Dendritic cell treated with granulocyte-macrophage colony-stimulating factor and Interleukin-4, amounts not matched to agents 40 ng/mL and 50 ng/mL, for 4 days (primary cell): ENCODE results near the gene MEG3.
"Not testable (repeated sequence)": the region's sequence is repeated elsewhere in the genome, so short reads cannot be mapped to it uniquely, and the experiment has no call there.

Experiments
- H3K27ac Mint-ChIP-seq: one replicate; pipeline ENCODE4 v1.8.0; 2022; ENCODE audit warnings: mild to moderate bottlenecking, mixed read lengths
- H3K27me3 Mint-ChIP-seq: one replicate; pipeline ENCODE4 v1.8.0; 2022; ENCODE audit warnings: mild to moderate bottlenecking, mixed read lengths
- H3K36me3 Mint-ChIP-seq: one replicate; pipeline ENCODE4 v1.8.0; 2022; ENCODE audit warnings: low read depth, mixed read lengths
- H3K4me1 Mint-ChIP-seq: one replicate; pipeline ENCODE4 v1.8.0; 2022; ENCODE audit warnings: low read depth, mixed read lengths
- H3K4me3 Mint-ChIP-seq: one replicate; pipeline ENCODE4 v1.8.0; 2022; ENCODE audit warnings: mild to moderate bottlenecking, moderate library complexity, mixed read lengths
- H3K9me3 Mint-ChIP-seq: one replicate; pipeline ENCODE4 v1.8.0; 2022; ENCODE audit warnings: mixed read lengths
- intact Hi-C: fragments of 100-400 bp; cut with micrococcal nuclease; formaldehyde crosslinking; loops from one replicate; pipeline ENCODE4 v1.15.0; 2022

MEG3 gene

GRCh38 chr14:100815478-100816285 lies 10.2 kb upstream of the MEG3 start:
- Mint-ChIP-seq H3K9me3 (peaks cover 13% of the 10 kb centered on the region), H3K4me1 (no peaks in the 10 kb centered on the region), H3K27ac (no peak overlapping the region), H3K4me3 (no peak overlapping the region), H3K36me3 (no peaks in the 10 kb centered on the region), H3K27me3 (peaks cover 8% of the 10 kb centered on the region)
- intact Hi-C loops: no loop called here

GRCh38 chr14:100816286-100816949 lies 9.5 kb upstream of the MEG3 start:
- Mint-ChIP-seq H3K27me3 (peaks cover 2% of the 10 kb centered on the region), H3K36me3 (no peaks in the 10 kb centered on the region), H3K4me1 (no peaks in the 10 kb centered on the region), H3K4me3 (no peak overlapping the region), H3K27ac (no peak overlapping the region), H3K9me3 (peaks cover 5% of the 10 kb centered on the region)
- intact Hi-C loops: no loop called here

GRCh38 chr14:100816950-100817901 lies 8.7 kb upstream of the MEG3 start:
- H3K36me3 Mint-ChIP-seq: no peaks in the 10 kb centered on the region
- no peaks in the 10 kb centered on the region for H3K9me3 Mint-ChIP-seq
- intact Hi-C loops: no loop called here
- H3K4me1 Mint-ChIP-seq: no peaks in the 10 kb centered on the region
- no peaks in the 10 kb centered on the region for H3K27me3 Mint-ChIP-seq
- no peak overlapping the region for H3K4me3 Mint-ChIP-seq
- H3K27ac Mint-ChIP-seq: no peak overlapping the region

GRCh38 chr14:100818221-100818699 lies 7.7 kb upstream of the MEG3 start:
- Mint-ChIP-seq H3K4me1 (no peaks in the 10 kb centered on the region), H3K27me3 (peaks cover 7% of the 10 kb centered on the region), H3K4me3 (no peak overlapping the region), H3K36me3 (no peaks in the 10 kb centered on the region), H3K9me3 (no peaks in the 10 kb centered on the region), H3K27ac (no peak overlapping the region)
- intact Hi-C loops: no loop called here

- H3K9me3 Mint-ChIP-seq, H3K4me1 Mint-ChIP-seq, H3K36me3 Mint-ChIP-seq, H3K27ac Mint-ChIP-seq, intact Hi-C loops, H3K4me3 Mint-ChIP-seq: not testable (repeated sequence)
- H3K27me3 Mint-ChIP-seq: peaks cover 12% of the 10 kb centered on the region
Measured at GRCh38 chr14:100818923-100819322, 7.0 kb upstream of the MEG3 start.

GRCh38 chr14:100819453-100819828 lies 6.5 kb upstream of the MEG3 start:
- no peaks in the 10 kb centered on the region for H3K36me3 Mint-ChIP-seq
- no peaks in the 10 kb centered on the region for H3K4me1 Mint-ChIP-seq
- no peak overlapping the region for H3K4me3 Mint-ChIP-seq
- no peak overlapping the region for H3K27ac Mint-ChIP-seq
- intact Hi-C loops: no loop called here
- H3K27me3 Mint-ChIP-seq: peaks cover 17% of the 10 kb centered on the region
- H3K9me3 Mint-ChIP-seq: no peaks in the 10 kb centered on the region

- Mint-ChIP-seq H3K36me3 (no peaks in the 10 kb centered on the region), H3K27ac (no peak overlapping the region), H3K4me3 (no peak overlapping the region), H3K9me3 (no peaks in the 10 kb centered on the region), H3K27me3 (peaks cover 22% of the 10 kb centered on the region), H3K4me1 (no peaks in the 10 kb centered on the region)
- intact Hi-C loops: no loop called here
Measured at GRCh38 chr14:100819829-100820475, 6.0 kb upstream of the MEG3 start.

GRCh38 chr14:100820957-100821356 lies 5.0 kb upstream of the MEG3 start:
- H3K36me3 Mint-ChIP-seq: no peaks in the 10 kb centered on the region
- H3K27ac Mint-ChIP-seq: no peak overlapping the region
- no peaks in the 10 kb centered on the region for H3K9me3 Mint-ChIP-seq
- intact Hi-C loops: no loop called here
- peaks cover 1% of the 10 kb centered on the region for H3K4me1 Mint-ChIP-seq
- H3K27me3 Mint-ChIP-seq: peaks cover 31% of the 10 kb centered on the region
- no peak overlapping the region for H3K4me3 Mint-ChIP-seq

- no peak overlapping the region for H3K4me3 Mint-ChIP-seq
- H3K9me3 Mint-ChIP-seq: peaks cover 1% of the 10 kb centered on the region
- H3K4me1 Mint-ChIP-seq: peaks cover 5% of the 10 kb centered on the region
- no peak overlapping the region for H3K27ac Mint-ChIP-seq
- H3K27me3 Mint-ChIP-seq: peaks cover 41% of the 10 kb centered on the region
- no peaks in the 10 kb centered on the region for H3K36me3 Mint-ChIP-seq
- intact Hi-C loops: no loop called here
Measured at GRCh38 chr14:100822013-100822412, 3.9 kb upstream of the MEG3 start.

- peaks cover 5% of the 10 kb centered on the region for H3K4me1 Mint-ChIP-seq
- peaks cover 8% of the 10 kb centered on the region for H3K9me3 Mint-ChIP-seq
- H3K36me3 Mint-ChIP-seq: no peaks in the 10 kb centered on the region
- no peak overlapping the region for H3K4me3 Mint-ChIP-seq
- peaks cover 47% of the 10 kb centered on the region for H3K27me3 Mint-ChIP-seq
- intact Hi-C loops: no loop called here
- no peak overlapping the region for H3K27ac Mint-ChIP-seq
Measured at GRCh38 chr14:100822532-100823296, 3.2 kb upstream of the MEG3 start.

- peaks cover 5% of the 10 kb centered on the region for H3K4me1 Mint-ChIP-seq
Measured at GRCh38 chr14:100823413-100824080, 2.4 kb upstream of the MEG3 start.

GRCh38 chr14:100824091-100824551 lies 1.8 kb upstream of the MEG3 start:
- H3K4me3 Mint-ChIP-seq: no peak overlapping the region
- intact Hi-C loops: no loop called here
- peaks cover 5% of the 10 kb centered on the region for H3K4me1 Mint-ChIP-seq
- H3K27ac Mint-ChIP-seq: no peak overlapping the region
- peaks cover 10% of the 10 kb centered on the region for H3K9me3 Mint-ChIP-seq
- H3K27me3 Mint-ChIP-seq: peaks cover 53% of the 10 kb centered on the region
- H3K36me3 Mint-ChIP-seq: no peaks in the 10 kb centered on the region

More at GRCh38 chr14:100823413-100824080, 2.4 kb upstream of the MEG3 start:
- Mint-ChIP-seq H3K27me3 (peaks cover 52% of the 10 kb centered on the region), H3K36me3 (no peaks in the 10 kb centered on the region), H3K9me3 (peaks cover 10% of the 10 kb centered on the region), H3K4me3 (no peak overlapping the region), H3K27ac (no peak overlapping the region)
- intact Hi-C loops: no loop called here
